ENCODE data around the gene TBX15. TPM values are rescaled to one million over a fixed set of nuclear protein-coding genes. Genes with fewer than 3 reads are reported as not detected.

TBX15 gene
- total and polyA plus RNA-seq, 3 donors from 2014 or later = 0.63 to 1.5 (median 0.74) TPM

- DNase-seq = no peak
- no peak for TF ChIP-seq POLR2A (IDR thresholded peaks at IDR 0.05)
- no peak for TF ChIP-seq CTCF (IDR thresholded peaks at IDR 0.05)
- WGBS, 2 donors = 15 to 21% methylated on average over 2 of the region's 2 CpGs
- no peaks in the 10 kb centered on the region for H3K36me3 ChIP-seq (ENCODE audit: low read depth, missing control alignments)
- H3K27ac ChIP-seq = no peak overlapping the region
- H3K4me1 ChIP-seq = peaks cover 16% of the 10 kb centered on the region
- H3K9me3 ChIP-seq = no peaks in the 10 kb centered on the region
- H3K4me3 ChIP-seq = no peak overlapping the region
- no peaks in the 10 kb centered on the region for H3K27me3 ChIP-seq
- intact Hi-C loops (cut with DNase I; ENCODE audit: low total_unique reads) = no loop called here
Measured at GRCh38 chr1:119009312-119009655, 21.1 kb upstream of the TBX15 start.

DNA sequence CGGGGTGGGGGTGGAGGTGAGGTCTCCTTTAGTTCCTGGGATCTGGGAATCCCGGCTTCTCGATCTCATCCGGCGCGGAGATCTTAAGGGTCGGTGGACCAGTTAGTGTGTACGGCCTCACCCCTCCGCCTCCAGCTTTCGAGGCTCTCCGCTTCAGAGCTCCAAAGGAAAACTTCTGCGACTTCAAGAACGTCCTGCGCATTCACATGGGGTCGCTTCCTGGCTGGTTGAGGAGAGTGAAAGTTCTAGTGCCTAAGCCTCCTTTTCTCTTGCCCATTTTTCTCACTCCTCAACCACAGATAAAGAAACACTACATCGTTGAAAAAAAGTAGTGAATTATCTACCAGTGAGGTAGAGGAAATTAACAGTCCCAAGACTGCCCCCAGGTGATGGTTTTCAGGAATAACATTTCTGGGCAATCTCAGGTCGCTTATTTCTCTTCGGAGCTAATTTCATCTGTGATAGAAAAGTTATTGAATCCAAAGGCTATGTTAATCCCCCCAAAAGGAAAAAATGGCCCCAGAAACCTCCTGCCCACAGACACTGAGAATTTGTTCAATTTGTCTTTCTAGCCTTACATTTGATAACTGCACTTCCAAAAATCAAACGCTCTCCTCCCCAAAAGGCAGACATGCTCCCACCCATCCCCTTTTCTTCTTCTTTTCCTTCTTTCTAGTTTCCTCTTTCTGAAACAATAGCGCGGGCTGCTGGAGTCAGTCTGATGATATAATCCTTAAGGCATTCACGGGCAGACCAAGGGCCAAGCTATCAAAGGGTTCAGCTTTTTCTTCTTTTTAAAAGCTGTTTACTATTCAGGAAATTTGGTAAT is 20.6 kb upstream of the TBX15 start:
- no peak overlapping the region for H3K27ac ChIP-seq

DNA sequence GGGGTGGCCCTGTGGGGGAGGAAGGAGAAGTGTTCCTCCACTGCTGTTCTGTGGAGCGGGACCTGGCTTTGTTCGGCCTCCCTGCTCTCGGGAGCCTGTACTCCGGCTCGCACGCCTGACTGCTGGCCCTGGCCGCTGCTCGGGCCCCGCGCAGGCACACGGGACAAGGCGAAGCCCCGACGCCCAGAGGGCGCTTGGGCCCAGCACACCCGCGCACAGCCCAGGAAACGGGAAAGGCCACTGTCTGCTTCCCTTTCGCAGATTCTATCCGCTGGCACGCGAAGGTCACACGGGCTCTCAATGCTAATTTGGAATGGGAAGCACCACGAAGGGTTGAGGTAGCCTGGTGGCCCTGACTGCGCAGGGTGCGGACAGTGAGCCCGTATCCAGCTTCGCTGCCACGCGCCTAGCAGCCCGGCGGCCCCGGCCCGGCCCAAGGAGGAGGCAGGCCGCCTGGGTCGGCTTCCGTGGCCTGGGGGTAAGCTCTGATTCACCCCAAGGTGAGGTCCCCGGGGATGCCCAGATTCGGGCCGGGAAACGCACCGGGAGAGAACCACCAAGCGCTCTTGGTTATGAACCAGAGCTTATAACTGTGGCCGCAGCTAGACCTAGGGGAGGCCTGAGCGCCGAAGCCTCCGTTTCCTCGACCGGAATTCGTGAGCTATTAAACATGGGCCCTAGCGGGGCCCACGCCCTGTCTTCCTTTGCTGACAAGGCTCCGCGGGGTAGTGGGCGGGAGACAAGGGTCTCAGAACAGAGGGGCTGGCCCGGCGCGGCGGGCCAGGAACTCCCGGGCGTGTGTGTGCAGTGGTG is 19.7 kb upstream of the TBX15 start:
- H3K9me3 ChIP-seq = no peaks in the 10 kb centered on the region
- H3K27me3 ChIP-seq = no peaks in the 10 kb centered on the region
- no peak overlapping the region for H3K27ac ChIP-seq
- intact Hi-C loops (cut with DNase I; ENCODE audit: low total_unique reads) = no loop called here
- no peaks in the 10 kb centered on the region for H3K36me3 ChIP-seq (ENCODE audit: low read depth, missing control alignments)
- DNase-seq = no peak
- peak overlapping the region; percentile 41 to 50 for H3K4me3 ChIP-seq
- WGBS, 2 donors = 4 to 6% methylated on average over 21 to 55 of the region's 61 CpGs
- peaks cover 16% of the 10 kb centered on the region for H3K4me1 ChIP-seq
- no peak for TF ChIP-seq POLR2A (IDR thresholded peaks at IDR 0.05)
- TF ChIP-seq CTCF (IDR thresholded peaks at IDR 0.05) = no peak

More for the DNA sequence above, 20.6 kb upstream of the TBX15 start:
- 6 to 9% methylated on average over 13 to 22 of the region's 22 CpGs for WGBS, 2 donors
- no peak for DNase-seq
- intact Hi-C loops (cut with DNase I; ENCODE audit: low total_unique reads) = no loop called here
- Histone ChIP-seq H3K4me1 (peaks cover 16% of the 10 kb centered on the region), H3K36me3 (ENCODE audit: low read depth, missing control alignments) (no peaks in the 10 kb centered on the region), H3K4me3 (peak overlapping the region; percentile 41 to 50), H3K9me3 (no peaks in the 10 kb centered on the region), H3K27me3 (no peaks in the 10 kb centered on the region)
- TF ChIP-seq POLR2A (IDR thresholded peaks at IDR 0.05) (no peak), CTCF (IDR thresholded peaks at IDR 0.05) (peak; percentile 30 to 69 (median 57))

DNA sequence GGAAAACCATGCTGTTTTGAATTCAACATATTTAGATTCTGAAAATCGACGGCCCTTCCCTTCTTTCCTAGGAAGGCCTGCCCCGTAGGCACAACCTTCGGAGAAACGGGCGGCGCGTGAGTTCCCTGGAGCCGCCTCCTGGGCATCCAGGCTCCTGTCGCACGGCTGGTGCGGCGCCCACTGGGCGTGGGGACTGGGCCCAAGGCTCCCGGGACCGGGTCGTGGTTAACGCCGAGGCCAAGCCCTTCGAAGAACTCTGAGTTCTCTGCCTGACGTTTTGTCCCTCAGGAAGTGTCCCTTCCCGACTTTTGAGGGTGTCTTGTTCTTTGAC is 19.2 kb upstream of the TBX15 start:
- WGBS, 2 donors = 7 to 10% methylated on average over 20 to 22 of the region's 22 CpGs
- Histone ChIP-seq H3K36me3 (ENCODE audit: low read depth, missing control alignments) (no peaks in the 10 kb centered on the region), H3K4me3 (peak overlapping the region in 1 of 2 donors; percentile 50), H3K27ac (no peak overlapping the region), H3K27me3 (no peaks in the 10 kb centered on the region), H3K4me1 (peaks cover 16% of the 10 kb centered on the region), H3K9me3 (no peaks in the 10 kb centered on the region)
- intact Hi-C loops (cut with DNase I; ENCODE audit: low total_unique reads) = no loop called here
- DNase-seq = no peak
- TF ChIP-seq POLR2A (IDR thresholded peaks at IDR 0.05) (no peak), CTCF (IDR thresholded peaks at IDR 0.05) (no peak)
